Stromal cell of bone marrow (primary cell): ENCODE data around the gene FAU.

Experiments
- DNase-seq: peaks from one replicate; pipeline ENCODE4 v3.0.0-alpha.2; 2012; ENCODE audit warnings: low read depth

FAU gene

DNA sequence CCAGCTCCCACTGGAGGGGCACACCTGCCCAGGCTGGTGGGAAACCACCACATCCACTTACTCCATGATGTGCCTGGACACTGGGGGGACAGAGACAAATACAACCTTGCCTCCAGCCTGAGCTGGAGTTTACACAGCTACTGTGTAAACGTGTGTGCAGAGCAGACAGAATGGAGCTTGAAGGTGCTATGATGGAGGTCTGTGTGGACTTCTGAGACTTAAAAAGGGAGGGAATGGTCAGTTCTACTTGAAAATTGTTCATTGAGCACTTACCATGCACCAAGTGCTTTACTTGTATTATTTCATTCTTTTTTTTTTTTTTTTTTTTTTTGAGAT is 49.3 kb downstream of the FAU start:
- DNase-seq = no peak

- no peak for DNase-seq
These were observed 49.9 kb downstream of the FAU start for GRCh38 chr11:65071907-65072630.
